Natural killer cell treated with Interleukin-12 subunit alpha and Interleukin-12 subunit beta and Interleukin-15 and Interleukin-18, amount 100 ng/mL, for 72 hours (primary cell): ENCODE measurements around the gene ISCA2. TPM values are rescaled to one million over a fixed set of nuclear protein-coding genes. Genes with fewer than 3 reads are reported as not detected.
"Not testable (repeated sequence)": the region's sequence is repeated elsewhere in the genome, so short reads cannot be mapped to it uniquely, and the experiment has no call there.

Experiments
- ATAC-seq, 2 donors: fragments of 150-1000 bp; cut with Tn5 transposase in 1 of 2; sonication (Bioruptor Pico), chemical (Tn5 transposase) in 1 of 2; 2 replicates each; pipeline ENCODE4 v1.10.0; 2021
- DNase-seq: peaks from one replicate; pipeline ENCODE4 v3.0.0; 2022; ENCODE audit warnings: low spot score
- H3K27ac Mint-ChIP-seq, 2 donors: 1 replicate in 1 of 2; 2 replicates in 1 of 2; pipeline ENCODE4 v1.8.0; 2022; ENCODE audit warnings: mixed read lengths in 2 of 2, mild to moderate bottlenecking in 1 of 2, moderate library complexity in 1 of 2
- H3K27me3 Mint-ChIP-seq, 2 donors: 1 replicate in 1 of 2; 2 replicates in 1 of 2; pipeline ENCODE4 v1.8.0; 2022; ENCODE audit warnings: mixed read lengths in 2 of 2
- H3K36me3 Mint-ChIP-seq: one replicate; pipeline ENCODE4 v1.8.0; 2022; ENCODE audit warnings: mixed read lengths
- H3K4me1 Mint-ChIP-seq, 2 donors: 1 replicate in 1 of 2; 2 replicates in 1 of 2; pipeline ENCODE4 v1.8.0; 2022; ENCODE audit warnings: low read depth in 2 of 2, mixed read lengths in 2 of 2, mild to moderate bottlenecking in 1 of 2
- H3K4me3 Mint-ChIP-seq: one replicate; pipeline ENCODE4 v1.8.0; 2022; ENCODE audit warnings: mixed read lengths
- H3K9me3 Mint-ChIP-seq: 2 replicates; pipeline ENCODE4 v1.8.0; 2022; ENCODE audit warnings: mixed read lengths
- total RNA-seq, 2 donors: library from RNA; stranded (reverse); gene quantifications; one replicate each; pipeline ENCODE4 v1.2.3, GENCODE V29; 2022

The ISCA2 gene, protein sequence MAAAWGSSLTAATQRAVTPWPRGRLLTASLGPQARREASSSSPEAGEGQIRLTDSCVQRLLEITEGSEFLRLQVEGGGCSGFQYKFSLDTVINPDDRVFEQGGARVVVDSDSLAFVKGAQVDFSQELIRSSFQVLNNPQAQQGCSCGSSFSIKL
- total RNA-seq, result 10 to 100 TPM; 20.6 to 22.8 TPM

DNA sequence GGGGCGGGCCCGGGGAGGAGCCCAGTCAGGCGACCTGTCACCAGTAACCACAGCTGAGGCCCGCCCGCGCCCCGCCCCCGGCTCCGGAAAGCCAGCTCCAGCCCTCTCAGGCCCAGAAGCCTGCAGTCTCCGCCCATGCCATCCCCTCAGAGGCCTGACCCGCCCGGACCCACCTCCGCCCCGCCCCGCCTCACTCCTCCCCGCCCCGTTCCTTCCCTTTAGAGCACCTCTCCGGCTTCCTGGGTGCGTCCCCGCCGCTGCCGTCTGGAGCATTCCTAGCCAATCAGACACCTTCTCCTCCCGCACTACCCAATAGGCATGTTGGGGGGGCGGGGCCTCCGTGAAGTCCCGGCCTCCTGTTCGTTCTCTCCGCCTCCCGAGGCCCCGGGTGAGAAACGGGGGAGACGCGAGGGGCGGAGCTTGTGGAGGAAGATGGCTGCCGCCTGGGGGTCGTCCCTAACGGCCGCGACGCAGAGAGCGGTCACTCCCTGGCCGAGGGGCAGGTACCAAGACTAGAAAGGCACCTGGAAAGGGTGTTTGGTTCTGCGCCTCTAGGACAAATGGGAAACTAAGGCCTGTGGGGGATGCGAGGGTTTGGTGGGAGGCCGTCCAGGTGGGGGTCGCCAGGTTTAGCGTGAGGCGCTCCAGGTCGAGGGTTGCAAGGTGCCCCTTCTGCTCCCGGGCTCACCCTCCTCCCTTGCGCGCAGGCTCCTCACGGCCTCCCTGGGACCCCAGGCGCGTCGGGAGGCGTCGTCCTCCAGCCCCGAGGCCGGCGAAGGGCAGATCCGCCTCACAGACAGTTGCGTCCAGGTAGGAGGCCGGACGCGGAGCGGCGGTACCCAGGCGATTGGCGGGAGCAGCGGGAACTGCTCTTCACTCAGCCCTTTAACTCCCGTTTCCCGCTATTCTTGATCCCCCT, at the start of gene ISCA2:
TSS of gene ISCA2 (plus strand) at position 423 of the 919 bp plus-strand sequence. CDS start at position 433, 10 bp downstream.
- no peaks in the 10 kb centered on the region for H3K27me3 Mint-ChIP-seq
- H3K4me3 Mint-ChIP-seq, result no peak within 1 kb of the TSS
- peak within 1 kb of the TSS in 1 of 2 donors; percentile 84 for H3K27ac Mint-ChIP-seq
- DNase-seq, result peak; percentile 100
- H3K36me3 Mint-ChIP-seq, result no peaks in the 10 kb centered on the region
- peak; percentile 96 to 97 for ATAC-seq
- H3K9me3 Mint-ChIP-seq, result no peaks in the 10 kb centered on the region
- peaks cover 8 to 16% of the 10 kb centered on the region in 2 donors for H3K4me1 Mint-ChIP-seq

DNA sequence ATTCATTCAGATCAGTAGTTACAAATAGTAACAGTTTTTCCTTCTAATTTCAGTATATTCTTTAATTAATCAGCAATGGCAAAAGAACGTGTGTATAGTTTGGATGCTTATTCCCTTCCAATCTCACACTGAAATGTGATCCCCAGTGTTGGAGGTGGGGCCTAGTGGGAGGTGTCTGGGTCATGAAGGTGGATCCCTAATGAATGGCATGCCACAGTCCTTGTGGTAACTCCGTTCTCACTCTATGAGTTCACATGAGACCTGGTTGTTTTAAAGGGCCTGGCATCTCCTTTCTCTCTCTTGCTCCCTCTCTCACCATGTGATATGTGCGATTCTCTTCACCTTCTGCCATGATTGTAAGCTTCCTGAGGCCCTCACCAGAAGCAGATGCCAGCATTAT, 48.7 kb upstream of the ISCA2 start:
- DNase-seq, result no peak
- H3K36me3 Mint-ChIP-seq, result no peaks in the 10 kb centered on the region

DNA sequence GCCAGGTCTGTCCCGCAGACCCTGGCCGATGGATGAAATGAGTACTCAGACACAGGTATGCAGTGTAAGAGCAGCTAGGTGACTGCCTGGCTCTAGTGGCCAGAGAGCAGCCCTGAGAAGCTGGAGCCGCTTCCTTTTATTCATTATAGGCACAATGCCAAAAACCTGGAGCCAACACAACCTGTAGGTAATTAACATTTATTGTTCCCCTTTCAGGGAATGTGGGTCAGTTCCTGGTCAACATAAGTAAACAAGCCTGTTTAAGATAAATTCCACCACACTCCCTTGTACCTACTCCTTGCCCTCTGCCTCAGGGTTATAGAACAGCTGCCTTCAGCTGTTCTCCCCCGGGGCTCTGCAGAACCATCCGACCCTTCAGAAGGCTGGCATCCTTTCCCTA, 39.2 kb upstream of the ISCA2 start:
- not testable (repeated sequence) for H3K4me3 Mint-ChIP-seq, DNase-seq, H3K9me3 Mint-ChIP-seq, H3K27ac Mint-ChIP-seq, ATAC-seq, H3K4me1 Mint-ChIP-seq, H3K36me3 Mint-ChIP-seq
- peaks cover 19 to 22% of the 10 kb centered on the region in 2 donors for H3K27me3 Mint-ChIP-seq

More for the DNA sequence above, 48.7 kb upstream of the ISCA2 start:
- Mint-ChIP-seq H3K4me1 (no peaks in the 10 kb centered on the region), H3K27me3 (peaks cover 26 to 34% of the 10 kb centered on the region in 2 donors), H3K27ac (no peak overlapping the region), H3K9me3 (no peaks in the 10 kb centered on the region), H3K4me3 (no peak overlapping the region)
- ATAC-seq, result no peak

DNA sequence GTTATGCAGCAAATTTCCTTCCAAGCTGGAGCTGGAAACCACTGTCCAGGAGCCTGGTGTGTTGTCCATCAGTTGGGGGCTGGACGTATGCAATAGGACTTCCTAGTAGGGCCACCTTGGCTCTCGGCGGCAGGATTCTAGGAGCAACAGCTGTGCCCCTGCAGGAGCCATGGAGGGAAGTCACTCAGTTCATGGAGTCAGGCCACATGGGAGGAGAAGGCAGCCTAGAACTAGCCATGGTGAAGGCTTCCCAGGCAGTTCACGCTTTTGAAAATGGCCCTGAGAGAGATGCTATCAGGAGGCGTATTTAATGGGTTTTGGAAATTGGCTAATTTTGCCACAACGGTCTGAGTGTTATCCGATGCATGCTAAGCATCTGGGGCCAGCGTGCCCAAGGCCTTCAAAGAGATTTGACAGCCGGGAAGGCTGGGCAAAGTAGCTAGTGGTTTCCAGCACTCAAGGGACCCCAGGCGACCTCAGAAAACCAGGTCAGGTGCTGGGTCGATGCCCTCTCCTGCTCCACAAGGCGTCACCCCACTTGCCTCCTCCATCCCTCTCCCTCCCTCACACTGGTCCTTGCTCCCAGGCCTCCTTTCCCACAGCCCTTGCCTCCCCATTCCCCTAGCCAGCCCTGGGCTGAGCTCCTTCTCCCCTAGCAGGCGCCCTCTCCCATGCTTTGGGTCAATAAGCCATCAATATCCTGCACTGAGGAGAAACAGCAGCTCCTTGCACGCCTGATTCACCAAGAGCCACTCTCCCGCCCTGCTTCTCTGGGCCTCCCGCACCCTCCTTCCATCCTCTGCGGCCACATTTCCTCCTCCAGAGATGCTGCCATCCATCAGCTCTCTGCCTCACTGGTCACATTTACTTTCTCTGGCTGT, 36.6 kb upstream of the ISCA2 start:
- Mint-ChIP-seq H3K36me3 (no peaks in the 10 kb centered on the region), H3K4me1 (no peaks in the 10 kb centered on the region), H3K4me3 (no peak overlapping the region), H3K27me3 (peaks cover 29 to 31% of the 10 kb centered on the region in 2 donors), H3K27ac (no peak overlapping the region), H3K9me3 (no peaks in the 10 kb centered on the region)
- ATAC-seq (no peak), DNase-seq (no peak)

DNA sequence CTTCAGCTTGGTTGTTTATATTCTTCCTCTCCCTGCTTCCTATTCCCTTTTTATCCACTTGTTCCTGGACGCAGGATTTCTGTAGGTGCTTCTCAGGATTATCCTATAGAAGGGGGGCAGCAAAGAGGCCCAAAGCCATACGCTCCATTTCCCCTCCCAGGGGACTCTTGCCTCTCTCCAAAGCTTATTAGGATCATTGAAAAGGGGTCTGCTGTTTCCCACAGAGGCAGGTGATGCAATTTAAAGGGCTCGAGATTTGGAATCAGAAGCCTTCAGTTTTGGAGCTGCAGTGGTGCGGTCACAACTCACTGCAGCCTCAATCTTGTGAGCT, 36.0 kb upstream of the ISCA2 start:
- DNase-seq, result no peak
- Mint-ChIP-seq H3K9me3 (no peaks in the 10 kb centered on the region), H3K36me3 (no peaks in the 10 kb centered on the region), H3K27me3 (peaks cover 26 to 29% of the 10 kb centered on the region in 2 donors), H3K4me3 (no peak overlapping the region), H3K27ac (no peak overlapping the region), H3K4me1 (no peaks in the 10 kb centered on the region)
- no peak for ATAC-seq

DNA sequence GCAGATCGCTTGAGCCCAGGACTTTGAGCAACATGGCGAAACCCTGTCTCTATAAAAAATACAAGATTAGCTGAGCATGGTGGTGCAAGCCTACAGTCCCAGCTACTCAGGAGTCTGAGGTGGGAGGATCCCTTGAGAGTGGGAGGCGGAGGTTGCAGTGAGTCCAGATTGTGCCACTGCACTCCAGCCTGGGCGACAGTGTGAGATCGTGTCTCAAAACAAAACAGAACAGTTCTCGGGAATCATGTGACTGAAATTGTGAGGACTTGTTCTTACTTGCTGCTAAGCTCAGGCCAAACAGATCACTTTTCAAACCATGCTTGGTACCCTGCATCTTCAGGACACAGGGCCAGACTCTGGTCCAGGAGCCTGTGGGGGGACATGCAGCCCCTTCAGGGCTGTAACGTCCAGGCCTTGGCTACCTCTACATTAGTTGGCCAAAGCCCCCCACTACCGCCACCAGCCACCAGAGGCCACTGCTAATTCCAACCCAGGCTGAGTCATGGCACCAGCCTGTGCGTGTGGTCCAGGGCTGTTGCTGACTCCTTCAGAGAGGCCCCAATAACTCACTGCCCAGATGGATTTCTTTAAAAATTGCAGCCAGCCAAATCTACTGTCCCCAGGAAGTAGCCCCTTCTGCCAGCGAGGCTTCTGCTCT, 34.1 kb upstream of the ISCA2 start:
- no peaks in the 10 kb centered on the region for H3K9me3 Mint-ChIP-seq
- peaks cover 18 to 26% of the 10 kb centered on the region in 2 donors for H3K27me3 Mint-ChIP-seq
- H3K27ac Mint-ChIP-seq, result no peak overlapping the region
- no peak overlapping the region for H3K4me3 Mint-ChIP-seq
- peak; percentile 55 for DNase-seq
- no peaks in the 10 kb centered on the region for H3K4me1 Mint-ChIP-seq
- H3K36me3 Mint-ChIP-seq, result no peaks in the 10 kb centered on the region
- ATAC-seq, result peak; percentile 65 to 74

DNA sequence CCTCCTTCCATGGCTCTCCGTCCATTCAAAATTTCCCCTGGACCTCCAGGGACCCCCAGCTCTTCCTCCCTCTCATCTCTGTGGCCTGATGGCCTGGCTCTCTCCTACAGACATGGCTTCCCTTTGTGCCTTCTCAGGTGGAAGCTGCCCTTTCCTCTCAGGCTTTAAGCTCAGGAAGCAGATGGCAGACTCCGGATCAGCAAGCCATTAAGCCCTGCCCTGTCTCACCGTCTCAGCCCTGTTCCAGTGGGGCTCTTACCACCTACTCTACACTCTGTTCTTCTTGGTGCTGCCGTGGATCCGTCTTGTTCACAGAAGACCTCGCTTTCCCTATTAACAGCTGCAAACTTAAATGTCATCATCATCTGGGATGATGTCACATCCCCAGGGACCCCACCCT, 33.6 kb upstream of the ISCA2 start:
- no peaks in the 10 kb centered on the region for H3K36me3 Mint-ChIP-seq
- H3K27me3 Mint-ChIP-seq, result peaks cover 15 to 26% of the 10 kb centered on the region in 2 donors
- no peak for DNase-seq
- H3K9me3 Mint-ChIP-seq, result no peaks in the 10 kb centered on the region
- H3K27ac Mint-ChIP-seq, result no peak overlapping the region
- no peaks in the 10 kb centered on the region for H3K4me1 Mint-ChIP-seq
- no peak overlapping the region for H3K4me3 Mint-ChIP-seq
- no peak for ATAC-seq

DNA sequence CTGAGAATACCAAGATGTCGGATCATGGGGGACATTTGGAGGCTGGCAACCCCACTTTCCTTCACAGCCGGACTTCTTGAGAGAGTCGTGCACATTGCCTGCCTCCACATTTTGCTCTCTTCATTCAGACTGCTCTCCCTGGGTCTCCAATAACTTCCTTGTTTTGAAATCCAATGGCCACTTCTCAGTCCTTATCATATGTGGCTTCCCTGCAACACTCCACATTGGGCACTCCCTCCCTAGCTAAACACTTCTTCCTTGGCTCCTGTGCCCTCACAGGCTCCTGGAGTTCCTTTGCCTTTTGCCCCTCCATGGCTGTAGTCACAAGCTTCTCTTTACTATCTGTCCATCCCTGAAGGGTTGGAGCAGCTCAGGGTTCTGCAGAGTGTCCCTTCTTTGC, 30.6 kb upstream of the ISCA2 start:
- Mint-ChIP-seq H3K9me3 (no peaks in the 10 kb centered on the region), H3K4me1 (no peaks in the 10 kb centered on the region), H3K36me3 (no peaks in the 10 kb centered on the region), H3K4me3 (no peak overlapping the region), H3K27me3 (peaks cover 13 to 26% of the 10 kb centered on the region in 2 donors), H3K27ac (no peak overlapping the region)
- DNase-seq, result peak; percentile 18
- no peak for ATAC-seq

DNA sequence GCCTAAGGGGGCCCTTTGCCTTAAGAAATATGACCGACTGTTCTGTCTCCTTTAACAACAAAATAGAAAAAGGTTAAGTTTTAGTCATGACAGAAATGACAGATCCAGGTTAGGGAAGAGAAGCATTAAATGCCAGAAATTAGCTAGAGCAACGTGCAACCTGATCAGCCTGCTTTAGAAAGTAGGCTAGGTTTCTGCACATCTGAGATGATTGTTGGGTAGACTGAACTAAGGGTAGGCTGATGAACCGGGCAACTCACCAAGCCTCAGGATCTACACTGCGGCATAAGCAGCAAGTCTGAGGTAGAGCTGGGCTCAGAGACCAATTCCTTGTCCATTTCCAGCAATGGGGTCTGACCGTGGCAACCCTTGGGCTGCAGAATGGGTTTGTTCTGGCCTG, 29.9 kb upstream of the ISCA2 start:
- no peaks in the 10 kb centered on the region for H3K36me3 Mint-ChIP-seq
- DNase-seq, result no peak
- peaks cover 14 to 26% of the 10 kb centered on the region in 2 donors for H3K27me3 Mint-ChIP-seq
- H3K9me3 Mint-ChIP-seq, result no peaks in the 10 kb centered on the region
- no peak overlapping the region for H3K27ac Mint-ChIP-seq
- no peaks in the 10 kb centered on the region for H3K4me1 Mint-ChIP-seq
- no peak for ATAC-seq
- no peak overlapping the region for H3K4me3 Mint-ChIP-seq

DNA sequence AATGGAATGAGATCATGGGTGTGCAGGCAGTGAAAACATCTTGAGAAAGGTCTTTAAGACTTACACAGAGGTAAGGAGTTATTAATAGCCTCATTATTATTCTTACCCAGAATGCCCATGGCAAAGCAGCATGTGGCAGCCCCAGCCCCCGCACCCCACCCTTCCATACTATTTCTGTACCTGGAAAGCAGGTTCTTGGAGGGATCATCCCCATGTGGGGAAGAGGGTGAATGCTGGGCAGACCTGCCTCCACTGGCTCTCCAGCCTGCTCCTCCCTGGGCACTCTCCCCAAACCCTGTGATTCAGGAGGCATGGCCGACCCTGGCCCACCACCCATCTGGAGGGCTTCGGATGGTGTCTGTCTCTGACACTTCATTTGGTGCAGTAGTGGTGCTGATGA, 28.8 kb upstream of the ISCA2 start:
- no peaks in the 10 kb centered on the region for H3K9me3 Mint-ChIP-seq
- no peak overlapping the region for H3K4me3 Mint-ChIP-seq
- DNase-seq, result no peak
- no peak overlapping the region for H3K27ac Mint-ChIP-seq
- H3K27me3 Mint-ChIP-seq, result peaks cover 16 to 24% of the 10 kb centered on the region in 2 donors
- H3K4me1 Mint-ChIP-seq, result no peaks in the 10 kb centered on the region
- ATAC-seq, result no peak
- no peaks in the 10 kb centered on the region for H3K36me3 Mint-ChIP-seq

DNA sequence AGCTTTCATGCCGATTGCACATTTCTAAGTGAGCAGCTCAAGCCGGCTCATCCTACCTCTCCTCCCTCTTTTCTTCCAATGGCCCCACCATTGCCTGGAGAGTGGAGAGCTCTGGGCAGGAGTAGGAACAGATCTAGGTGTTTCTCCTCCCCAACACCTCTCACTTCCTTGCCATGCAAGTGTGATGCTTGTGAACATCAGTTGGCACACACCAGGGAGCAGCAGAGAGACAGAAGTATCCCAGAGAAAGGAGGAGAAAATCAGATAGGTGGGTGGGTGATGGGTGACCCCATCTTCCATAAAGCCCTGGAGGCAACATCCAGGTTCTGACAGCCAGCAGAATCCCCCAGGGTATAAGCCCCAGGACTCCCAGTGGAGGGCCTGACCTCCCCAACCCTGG, 28.2 kb upstream of the ISCA2 start:
- H3K27me3 Mint-ChIP-seq, result peaks cover 10 to 19% of the 10 kb centered on the region in 2 donors
- no peaks in the 10 kb centered on the region for H3K36me3 Mint-ChIP-seq
- H3K9me3 Mint-ChIP-seq, result no peaks in the 10 kb centered on the region
- no peak overlapping the region for H3K27ac Mint-ChIP-seq
- no peaks in the 10 kb centered on the region for H3K4me1 Mint-ChIP-seq
- no peak overlapping the region for H3K4me3 Mint-ChIP-seq
- ATAC-seq (no peak), DNase-seq (peak; percentile 31)

DNA sequence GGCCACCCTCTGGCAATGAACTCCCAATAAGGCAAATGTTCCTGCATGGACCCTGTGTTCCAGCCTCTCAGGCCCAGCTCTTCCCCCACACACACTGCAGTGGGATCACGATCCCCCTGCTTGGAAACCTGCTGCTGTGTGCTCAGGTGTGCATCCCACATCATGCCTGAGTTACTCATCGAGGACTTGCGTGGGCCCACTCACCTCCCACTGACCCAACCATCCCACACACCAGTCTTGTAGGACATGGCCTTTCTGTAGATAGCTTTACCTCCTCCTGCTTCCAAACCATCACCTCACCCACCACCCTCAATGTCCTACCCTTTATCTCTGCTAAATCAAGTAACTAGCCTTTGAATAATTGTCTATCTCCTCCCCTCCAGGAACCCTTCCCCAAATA, 25.1 kb upstream of the ISCA2 start:
- Mint-ChIP-seq H3K4me1 (no peaks in the 10 kb centered on the region), H3K36me3 (no peaks in the 10 kb centered on the region), H3K9me3 (no peaks in the 10 kb centered on the region), H3K4me3 (no peak overlapping the region), H3K27ac (no peak overlapping the region), H3K27me3 (peaks cover 1 to 3% of the 10 kb centered on the region in 2 donors)
- ATAC-seq (peak in 1 of 2 donors; percentile 35), DNase-seq (no peak)
